HepG2 (cell line): ENCODE data around the gene SYTL1. TPM values are rescaled to one million over a fixed set of nuclear protein-coding genes. Genes with fewer than 3 reads are reported as not detected.

Experiments used
- AGO2 ChIP-seq: fragments of 200-400 bp; formaldehyde crosslinking; optimal IDR thresholded peaks from 2 replicates; pipeline ENCODE3; 2017; ENCODE audit warnings: mild to moderate bottlenecking, low read depth, low read length, moderate library complexity
- CEBPG ChIP-seq: IDR thresholded peaks from 2 replicates; pipeline ENCODE4 v1.6.1; 2016
- EP300 ChIP-seq, 3 experiments: sonication (generic) in 1 of 3; formaldehyde crosslinking in 1 of 3; IDR thresholded peaks; 2 replicates each; pipeline versions ENCODE4 v1.5.1 to v1.6.1; 2011 to 2020; ENCODE audit warnings: low read depth in 2 of 3, low read length in 2 of 3, borderline replicate concordance in 1 of 3, improper control_type of control experiment in 1 of 3, mild to moderate bottlenecking in 1 of 3, missing genetic modification reagents in 1 of 3, moderate library complexity in 1 of 3
- HNF4A ChIP-seq: sonication (generic); formaldehyde crosslinking; IDR thresholded peaks from 2 replicates; pipeline ENCODE4 v1.4.0; 2020; ENCODE audit warnings: missing genetic modification reagents
- JUN ChIP-seq: sonication (generic); formaldehyde crosslinking; IDR thresholded peaks from 2 replicates; pipeline ENCODE4 v1.4.0; 2020; ENCODE audit warnings: mild to moderate bottlenecking, missing genetic modification reagents
- POGK ChIP-seq: sonication (generic); formaldehyde crosslinking; conservative IDR thresholded peaks from 2 replicates; pipeline ENCODE4 v1.8.0; 2022; ENCODE audit warnings: mild to moderate bottlenecking, moderate library complexity, missing genetic modification reagents
- RFX5 ChIP-seq: IDR thresholded peaks from 2 replicates; pipeline ENCODE4 v1.6.1; 2011; ENCODE audit warnings: low read depth, low read length, improper control_type of control experiment
- SETDB1 ChIP-seq: sonication (generic); formaldehyde crosslinking; IDR thresholded peaks from 2 replicates; pipeline ENCODE4 v1.5.1; 2020; ENCODE audit warnings: missing genetic modification reagents, mild to moderate bottlenecking, borderline replicate concordance
- SNAPC4 ChIP-seq: sonication (generic); formaldehyde crosslinking; IDR thresholded peaks from 2 replicates; pipeline ENCODE4 v1.4.0; 2020; ENCODE audit warnings: mild to moderate bottlenecking, missing genetic modification reagents
- TAF15 ChIP-seq: fragments of 200-400 bp; formaldehyde crosslinking; IDR thresholded peaks from one replicate; pipeline ENCODE4 v1.6.1; 2018; ENCODE audit warnings: mild to moderate bottlenecking, low read depth, low read length; ENCODE audit not compliant: poor library complexity, severe bottlenecking
- TBX2 ChIP-seq: sonication (generic); formaldehyde crosslinking; IDR thresholded peaks from 2 replicates; pipeline ENCODE4 v1.5.0; 2020; ENCODE audit warnings: missing genetic modification reagents, mild to moderate bottlenecking, borderline replicate concordance
- ZFP82 ChIP-seq: sonication (generic); formaldehyde crosslinking; IDR thresholded peaks from 2 replicates; pipeline ENCODE4 v1.5.1; 2020; ENCODE audit warnings: mild to moderate bottlenecking, missing genetic modification reagents, borderline replicate concordance
- ZNF232 ChIP-seq: sonication (generic); formaldehyde crosslinking; IDR thresholded peaks from 2 replicates; pipeline ENCODE4 v1.4.0; 2020; ENCODE audit warnings: missing genetic modification reagents, borderline replicate concordance
- ZNF317 ChIP-seq: sonication (generic); formaldehyde crosslinking; IDR thresholded peaks from 2 replicates; pipeline ENCODE4 v1.5.0; 2020; ENCODE audit warnings: mild to moderate bottlenecking, missing genetic modification reagents
- ZNF558 ChIP-seq: sonication (generic); formaldehyde crosslinking; IDR thresholded peaks from 2 replicates; pipeline ENCODE4 v1.9.0; 2022; ENCODE audit warnings: mild to moderate bottlenecking, missing genetic modification reagents, borderline replicate concordance
- ZNF564 ChIP-seq: sonication (generic); formaldehyde crosslinking; IDR thresholded peaks from 2 replicates; pipeline ENCODE4 v1.8.1; 2023; ENCODE audit warnings: mild to moderate bottlenecking, missing genetic modification reagents
- ZNF678 ChIP-seq: sonication (generic); formaldehyde crosslinking; IDR thresholded peaks from 2 replicates; pipeline ENCODE4 v1.4.0; 2020; ENCODE audit warnings: mild to moderate bottlenecking, missing genetic modification reagents
- ZNF83 ChIP-seq: sonication (generic); formaldehyde crosslinking; IDR thresholded peaks from 2 replicates; pipeline ENCODE4 v1.4.0; 2020; ENCODE audit warnings: missing genetic modification reagents, mild to moderate bottlenecking, borderline replicate concordance
- ZNF839 ChIP-seq: sonication (generic); formaldehyde crosslinking; IDR thresholded peaks from 2 replicates; pipeline ENCODE4 v1.4.0; 2020; ENCODE audit warnings: missing genetic modification reagents, mild to moderate bottlenecking, borderline replicate concordance
- ZNF883 ChIP-seq: sonication (generic); formaldehyde crosslinking; IDR thresholded peaks from 2 replicates; pipeline ENCODE4 v1.5.1; 2020; ENCODE audit warnings: mild to moderate bottlenecking, missing genetic modification reagents; ENCODE audit errors: not compliant biosample characterization
- ZSCAN20 ChIP-seq: sonication (generic); formaldehyde crosslinking; IDR thresholded peaks from 2 replicates; pipeline ENCODE4 v1.4.0; 2020; ENCODE audit warnings: missing genetic modification reagents, mild to moderate bottlenecking, borderline replicate concordance
- polyA plus RNA-seq, 8 experiments: library from polyadenylated mRNA; depleted of rRNA in 3 of 8; stranded (reverse) in 7 of 8; unstranded in 1 of 8; fragments of >200 nt; fragmentation: Illumina TruSeq in 4 of 8; extraction: Trizol in 4 of 8; gene quantifications; 2 replicates each; pipeline versions ENCODE4 v1.2.1 to v1.2.3, GENCODE V29; 2011 to 2016; ENCODE audit warnings: low read depth in 4 of 8, missing spikeins in 1 of 8, mixed read lengths in 1 of 8; ENCODE audit not compliant: insufficient read depth in 1 of 8
- total RNA-seq, 5 experiments: library from RNA; depleted of rRNA; stranded (reverse); fragments of >200 nt; fragmentation: Illumina TruSeq; extraction: Trizol; gene quantifications; 2 replicates each; pipeline ENCODE4 v1.2.3, GENCODE V29; 2016; ENCODE audit warnings: low read depth in 1 of 5

SYTL1 gene
- total and polyA plus RNA-seq, 2 of the 13 experiments (the other 11 are each of a cell fraction or from before 2014, with no cell fraction given), result 11.1 to 17.8 TPM

GRCh38 chr1:27341525-27342252 is at the start of gene SYTL1 (continued):
- TF ChIP-seq RFX5, result no peak
- no peak for TF ChIP-seq ZFP82 (CRISPR knock-in tag)
- no peak for TF ChIP-seq ZNF839 (CRISPR knock-in tag)
- no peak for TF ChIP-seq JUN (CRISPR knock-in tag)
- TF ChIP-seq EP300 (IDR thresholded peaks at IDR 0.05; ENCODE audit: low read depth in 2 of 2, low read length in 2 of 2), result no peak
- no peak for TF ChIP-seq EP300 (CRISPR knock-in tag; IDR thresholded peaks at IDR 0.05; ENCODE audit: borderline replicate concordance)
- no peak for TF ChIP-seq ZNF883 (CRISPR knock-in tag)
- peak; percentile 13; the same call in 1 of the 2 replicates for TF ChIP-seq CEBPG (CRISPR knock-in tag)
- no peak for TF ChIP-seq ZNF232 (CRISPR knock-in tag)
- TF ChIP-seq SETDB1, result no peak
- TF ChIP-seq POGK (CRISPR knock-in tag), result 0 out of 2 replicates have a peak, but pooled peaks have one; percentile 64
- TF ChIP-seq TAF15, result peak; percentile 83
- TF ChIP-seq SNAPC4, result no peak
- no peak for TF ChIP-seq HNF4A
- TF ChIP-seq TBX2 (CRISPR knock-in tag), result peak; percentile 59; the same call in 1 of the 2 replicates
- TF ChIP-seq ZNF678 (CRISPR knock-in tag), result no peak
- TF ChIP-seq ZNF558, result no peak
- TF ChIP-seq ZSCAN20 (CRISPR knock-in tag), result 0 out of 2 replicates have a peak, but pooled peaks have one; percentile 26
- no peak for TF ChIP-seq ZNF83
- TF ChIP-seq ZNF564 (CRISPR knock-in tag), result no peak
- TF ChIP-seq AGO2, result no peak
- TF ChIP-seq ZNF317, result no peak
